Measurements from ENCODE around the gene GPR171.

Gene GPR171

DNA sequence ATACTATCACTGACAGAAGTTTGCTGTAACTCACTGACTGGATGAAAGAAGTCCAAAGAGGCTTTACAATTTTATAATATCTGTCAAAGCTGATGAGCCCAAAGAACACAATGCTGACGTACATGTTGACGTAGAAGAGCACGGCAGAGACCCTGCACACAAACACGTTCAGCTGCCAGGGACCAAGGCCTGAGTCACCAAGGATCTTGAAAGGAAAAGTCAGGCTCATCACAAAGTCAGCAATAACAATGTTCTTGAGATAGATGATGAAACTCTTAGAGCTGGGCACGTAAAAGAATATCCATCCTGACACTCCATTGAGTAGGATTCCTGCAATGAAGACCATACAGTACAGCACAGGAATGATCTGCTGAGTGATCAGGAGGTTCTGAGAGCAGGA lies 10.9 kb upstream of the GPR171 start:
- no peak for DNase-seq (ENCODE audit: low read depth, low spot score)

DNA sequence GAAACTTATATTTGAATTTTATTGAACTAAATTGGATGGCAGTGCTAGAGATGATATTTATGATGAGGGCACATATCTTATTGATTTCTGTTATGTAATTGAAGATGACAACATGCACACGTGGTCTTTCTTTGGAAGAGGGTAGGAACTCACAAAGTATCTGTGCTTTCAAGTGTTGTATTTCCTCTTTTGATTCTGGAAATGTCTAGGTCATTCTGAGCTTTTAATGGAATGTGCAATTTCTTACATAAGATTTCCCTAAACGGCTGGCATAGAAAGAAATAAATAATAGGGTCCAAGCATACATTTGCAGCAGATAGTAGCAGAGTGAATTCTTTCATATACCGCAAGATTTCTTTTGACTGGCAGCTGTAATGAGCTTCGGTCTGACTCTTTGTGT lies 10.1 kb upstream of the GPR171 start:
- DNase-seq (ENCODE audit: low read depth, low spot score): no peak

DNA sequence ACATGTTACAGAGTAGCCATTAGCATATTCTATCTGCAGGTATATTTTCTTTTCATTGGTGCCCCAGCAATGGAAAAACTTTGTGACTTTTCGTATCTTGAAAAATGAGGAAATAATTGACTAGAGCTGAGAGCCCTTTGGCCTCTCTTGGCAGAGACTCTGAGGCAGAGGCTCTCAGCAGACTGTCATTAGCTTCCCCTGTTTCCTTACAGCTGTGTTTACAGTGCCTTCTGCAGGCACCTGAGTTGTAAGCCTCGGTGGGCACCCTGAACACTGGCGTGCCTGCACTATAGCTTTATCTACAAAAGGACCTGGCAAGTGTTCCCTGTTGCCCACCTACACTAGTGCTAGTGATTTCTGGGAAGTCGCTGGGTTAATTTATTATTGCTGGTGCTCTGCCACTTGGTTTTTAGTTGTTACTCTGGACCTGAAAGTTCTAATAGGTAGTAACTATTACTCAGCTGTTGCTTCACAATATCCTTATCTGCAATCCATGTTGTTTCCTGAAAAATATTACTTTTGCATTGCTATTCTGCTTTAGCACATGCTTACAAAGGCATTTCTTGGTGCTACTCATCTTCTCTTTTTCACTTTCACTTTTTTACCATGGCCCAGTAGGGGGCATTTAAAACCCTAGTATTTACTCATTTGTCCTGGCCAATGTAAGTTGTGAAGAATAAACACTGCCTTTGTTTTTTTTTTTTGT lies 7.8 kb upstream of the GPR171 start:
- no peak for DNase-seq (ENCODE audit: low read depth, low spot score)

DNA sequence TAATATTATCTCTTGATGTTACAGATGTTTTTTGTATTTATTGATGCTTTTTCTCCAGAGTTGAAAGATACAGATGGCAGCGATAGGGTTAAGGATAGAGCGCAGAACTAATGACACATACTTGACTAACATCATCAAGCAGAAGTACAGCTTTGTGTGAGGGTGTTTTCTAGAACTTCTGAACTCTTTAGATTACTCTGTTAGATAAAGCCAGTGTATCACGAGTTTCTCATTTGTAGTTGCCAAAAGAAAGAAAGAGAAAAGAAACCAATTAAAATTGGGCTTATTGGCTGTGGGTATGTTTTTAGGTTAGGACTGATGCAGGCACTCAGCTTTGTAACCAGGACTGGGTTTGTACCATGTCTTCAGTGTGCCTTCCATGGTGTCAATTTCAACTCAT lies 6.6 kb upstream of the GPR171 start:
- no peak for DNase-seq (ENCODE audit: low read depth, low spot score)

DNA sequence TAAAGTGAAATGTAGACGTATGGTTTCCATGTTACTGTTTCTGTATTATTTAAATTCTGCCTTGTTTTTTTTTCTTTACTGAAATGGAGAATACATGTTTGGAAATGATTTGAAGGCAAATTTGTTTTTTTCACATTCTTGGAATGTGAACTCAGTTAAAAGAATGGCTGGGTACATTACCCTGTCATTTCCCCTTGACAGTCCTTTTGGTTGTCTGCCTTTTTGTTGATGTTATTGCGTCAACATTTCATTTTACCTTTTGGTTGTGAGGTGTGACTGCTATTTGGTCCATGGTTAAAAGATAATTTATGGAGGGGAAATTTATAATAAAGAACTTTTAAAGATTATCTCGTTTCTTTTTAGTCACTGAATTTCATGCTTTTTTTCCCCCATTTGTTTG lies 3.2 kb upstream of the GPR171 start:
- no peak for DNase-seq (ENCODE audit: low read depth, low spot score)

DNA sequence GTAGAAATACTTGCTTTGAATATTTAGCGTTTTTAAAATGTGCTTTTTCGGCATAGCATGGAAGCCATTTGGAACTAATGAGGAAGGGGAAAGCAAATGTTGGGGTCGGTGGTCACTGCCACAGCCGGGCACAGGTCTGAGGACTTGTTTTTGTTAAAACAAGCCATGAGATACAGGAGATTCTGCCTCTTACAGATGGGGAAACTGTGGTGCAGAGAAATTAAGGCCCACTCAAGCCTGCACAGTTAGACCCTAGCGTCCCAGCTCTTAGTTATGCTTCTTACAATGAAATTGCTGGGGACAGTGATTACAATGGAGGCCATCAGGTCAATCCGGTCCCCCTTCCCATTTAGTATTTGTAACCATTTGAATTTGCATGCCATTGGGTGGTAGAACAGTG lies 2.5 kb upstream of the GPR171 start:
- DNase-seq (ENCODE audit: low read depth, low spot score): no peak

DNA sequence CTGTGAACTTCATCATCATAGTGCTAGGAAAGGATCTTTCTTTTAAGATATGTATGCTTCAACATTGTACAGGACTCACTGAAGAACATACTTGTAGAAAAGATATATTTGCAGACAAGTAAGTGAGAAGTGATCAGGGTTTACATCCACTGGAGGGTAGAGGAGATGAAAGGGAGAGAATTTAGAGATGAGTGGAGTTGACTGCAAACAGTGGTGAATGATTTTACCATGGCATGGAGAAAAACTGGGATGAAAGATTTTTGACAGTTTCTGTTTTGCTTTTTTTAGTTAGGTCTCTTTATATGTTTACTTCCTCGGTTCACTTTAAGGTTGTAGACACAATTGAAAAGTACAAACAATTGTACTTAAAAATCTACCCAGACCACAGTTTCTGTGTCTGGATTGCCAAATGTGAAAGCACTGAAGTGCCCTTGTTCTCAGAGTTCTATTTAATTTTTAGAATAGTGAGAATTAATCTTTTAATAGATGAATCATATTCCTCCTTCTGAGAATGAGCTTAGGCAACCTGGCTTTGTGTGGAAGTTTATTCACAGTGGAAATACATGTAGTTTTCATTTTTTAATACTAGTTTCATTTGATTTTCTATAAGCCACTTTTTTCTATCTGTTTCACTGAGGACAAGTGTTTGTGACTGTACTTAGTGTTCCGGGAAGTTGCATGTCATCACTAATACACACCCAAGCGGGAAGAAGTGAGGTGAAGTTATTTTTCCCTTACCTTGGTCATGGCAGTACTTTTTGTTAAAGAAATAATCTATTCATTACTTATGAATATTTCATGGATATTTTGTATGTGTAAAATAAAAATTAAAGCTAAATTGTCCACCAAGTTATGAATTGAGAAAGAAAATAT lies 1.8 kb upstream of the GPR171 start:
- no peak for DNase-seq (ENCODE audit: low read depth, low spot score)

DNA sequence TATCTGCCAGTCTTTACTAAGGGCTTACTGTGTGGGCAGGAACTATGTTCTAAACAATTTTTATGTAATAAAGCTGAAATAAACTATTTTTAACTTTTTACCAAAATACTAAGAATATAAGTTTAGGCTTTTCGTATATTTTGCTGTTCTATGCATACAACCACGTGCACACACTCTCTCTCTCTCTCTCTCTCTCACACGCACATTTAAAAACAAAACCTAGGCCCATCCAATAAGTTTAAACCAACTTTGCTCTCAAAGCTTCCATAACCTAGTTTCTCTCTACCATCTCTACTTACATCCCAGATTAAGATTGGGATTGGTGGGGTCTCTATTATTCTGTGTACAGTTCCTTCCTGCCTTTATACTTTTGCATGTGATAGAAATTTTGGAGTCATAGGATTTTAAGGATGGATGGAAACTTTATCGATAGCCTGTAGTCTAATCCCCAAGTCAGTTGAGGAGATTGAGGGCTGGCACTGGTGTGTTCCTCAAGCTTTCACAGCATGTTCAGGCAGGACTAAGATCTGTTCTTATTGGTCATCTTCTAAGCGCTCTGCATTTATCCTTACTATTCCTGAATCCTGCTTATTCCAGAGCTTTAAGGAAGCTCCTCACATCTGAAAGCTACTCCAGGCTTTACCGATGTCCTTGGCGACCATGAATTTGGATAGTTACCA lies 1.8 kb downstream of the GPR171 start:
- DNase-seq (ENCODE audit: low read depth, low spot score): no peak

DNA sequence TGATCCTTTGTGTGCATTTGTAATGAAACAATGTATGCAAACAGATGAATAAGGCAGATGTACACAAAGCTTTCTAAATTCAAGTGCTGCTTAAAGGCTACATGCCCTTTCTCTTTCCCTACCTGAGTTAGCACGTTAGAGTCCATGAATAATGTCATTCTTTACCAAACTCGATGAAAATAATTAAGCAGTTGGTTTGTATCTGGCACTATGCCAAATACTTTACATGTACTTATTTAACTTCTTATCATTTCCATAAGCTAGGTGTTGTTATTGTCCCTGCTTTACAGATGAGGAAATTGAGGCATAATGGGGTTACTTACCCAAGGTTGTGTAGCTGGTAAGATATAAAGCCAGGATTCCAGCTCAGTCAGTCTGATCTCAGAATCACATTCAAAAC lies 2.4 kb downstream of the GPR171 start:
- DNase-seq (ENCODE audit: low read depth, low spot score): no peak

DNA sequence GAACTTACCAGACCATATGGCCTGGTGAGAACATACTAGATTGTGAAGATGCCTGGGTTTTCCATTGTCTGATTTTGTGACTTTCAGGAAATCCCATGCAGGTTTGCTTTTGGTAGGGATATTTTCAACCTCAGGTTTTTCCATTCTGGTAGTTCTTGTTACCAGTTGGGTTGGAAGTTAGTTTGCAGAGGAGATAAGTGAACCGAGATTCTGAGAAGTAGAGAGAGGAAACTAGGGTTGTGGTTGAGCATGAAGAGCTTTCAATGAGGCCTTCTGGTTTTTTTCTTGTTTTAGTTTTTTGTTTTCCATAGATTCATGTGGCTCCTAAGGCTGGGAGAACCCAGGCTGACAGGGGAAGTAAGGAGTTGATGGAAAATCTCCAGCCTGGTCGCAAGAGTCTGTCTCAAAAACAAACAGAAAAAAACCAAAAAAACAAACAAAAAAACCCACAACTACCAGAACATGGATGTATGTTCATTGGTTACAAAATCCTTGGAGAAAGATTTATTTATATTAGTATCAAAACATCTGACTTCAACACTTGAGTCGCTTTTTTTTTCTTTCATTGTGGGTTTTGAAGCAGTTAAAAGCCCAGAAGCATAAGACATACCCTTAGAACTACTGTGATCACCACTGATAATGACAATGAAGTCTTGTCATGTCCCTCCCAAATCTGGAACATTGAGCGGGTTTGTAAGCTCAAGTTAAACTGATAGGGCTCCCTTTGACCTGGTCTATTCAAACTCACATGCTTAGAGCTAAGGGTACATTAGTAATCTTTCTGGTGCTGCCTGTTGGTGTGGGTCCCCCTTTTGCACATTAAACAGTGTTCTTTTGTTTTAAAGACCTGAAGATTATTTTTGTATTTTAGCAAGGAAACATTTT lies 3.2 kb downstream of the GPR171 start:
- DNase-seq (ENCODE audit: low read depth, low spot score): no peak

DNA sequence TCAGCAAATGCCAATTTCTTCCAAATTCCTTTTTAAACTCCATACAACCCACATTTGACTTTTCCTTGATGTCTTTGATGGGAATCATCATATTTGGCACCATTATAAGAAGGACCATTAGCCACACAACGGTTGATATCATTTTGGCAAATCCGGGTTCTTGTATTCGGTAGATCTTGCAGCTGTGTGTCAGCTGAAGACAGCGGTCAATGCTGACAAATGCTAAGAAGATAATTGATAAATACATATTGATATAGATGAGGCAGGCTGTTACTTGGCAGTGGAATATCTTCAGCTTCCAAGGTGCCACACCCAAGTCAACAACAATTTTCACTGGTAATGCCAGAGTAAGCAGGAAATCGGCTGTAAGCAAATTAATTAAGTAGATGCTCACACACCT lies 4.2 kb downstream of the GPR171 start:
- DNase-seq (ENCODE audit: low read depth, low spot score): no peak

DNA sequence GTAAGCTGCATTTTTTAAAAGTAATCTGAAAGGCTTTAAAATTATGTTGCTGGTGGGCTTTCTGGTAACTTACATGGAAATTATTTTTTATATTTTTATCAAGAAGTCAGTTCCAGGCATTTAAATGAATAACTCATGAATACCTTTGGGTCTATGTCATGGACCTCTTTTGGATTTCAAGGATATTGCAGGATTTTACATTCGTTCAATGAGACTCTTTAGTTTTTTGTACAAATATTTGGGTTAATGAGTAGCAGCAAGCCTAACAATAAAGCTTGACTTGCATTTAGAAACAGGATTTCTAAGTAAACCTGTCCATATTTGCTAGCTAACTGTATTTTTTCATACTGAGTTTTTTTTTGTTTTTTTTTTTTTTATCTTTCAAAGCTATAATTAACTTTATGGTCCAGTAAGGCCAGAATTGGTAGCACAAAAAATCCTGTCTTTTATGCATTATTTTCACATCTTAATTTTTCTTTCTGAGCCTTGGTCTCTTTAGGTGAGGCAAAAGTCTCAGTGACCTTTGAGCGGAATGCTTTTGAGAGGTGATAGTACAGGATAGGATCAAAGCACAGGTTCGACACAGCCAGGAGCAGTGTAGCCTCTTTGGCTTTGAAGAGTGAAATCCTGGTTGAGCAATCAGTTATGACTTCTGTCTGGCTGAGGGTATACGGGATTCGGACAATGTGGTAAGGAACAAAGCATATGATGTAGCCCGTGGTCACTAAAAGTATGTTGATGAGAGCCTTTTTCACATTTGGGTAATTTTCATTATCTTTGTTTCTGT lies 4.8 kb downstream of the GPR171 start:
- DNase-seq (ENCODE audit: low read depth, low spot score): no peak

DNA sequence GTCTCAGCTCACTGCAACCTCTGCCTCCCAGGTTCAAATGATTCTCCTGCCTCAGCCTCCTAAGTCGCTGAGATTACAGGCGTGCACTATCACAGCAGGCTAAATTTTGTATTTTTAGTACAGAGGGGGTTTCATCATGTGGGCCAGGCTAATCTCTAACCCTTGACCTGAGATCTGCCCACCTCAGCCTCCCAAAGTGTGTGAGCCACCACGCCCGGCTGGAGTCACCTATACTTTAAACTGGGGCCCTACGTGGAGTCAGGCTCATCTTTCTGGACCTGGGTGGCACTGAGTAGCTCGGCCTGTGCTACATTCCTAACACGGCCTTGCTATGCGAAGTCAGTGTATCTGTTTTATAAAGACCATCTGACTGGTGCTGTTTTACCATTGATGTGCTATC lies 5.8 kb downstream of the GPR171 start:
- DNase-seq (ENCODE audit: low read depth, low spot score): no peak

DNA sequence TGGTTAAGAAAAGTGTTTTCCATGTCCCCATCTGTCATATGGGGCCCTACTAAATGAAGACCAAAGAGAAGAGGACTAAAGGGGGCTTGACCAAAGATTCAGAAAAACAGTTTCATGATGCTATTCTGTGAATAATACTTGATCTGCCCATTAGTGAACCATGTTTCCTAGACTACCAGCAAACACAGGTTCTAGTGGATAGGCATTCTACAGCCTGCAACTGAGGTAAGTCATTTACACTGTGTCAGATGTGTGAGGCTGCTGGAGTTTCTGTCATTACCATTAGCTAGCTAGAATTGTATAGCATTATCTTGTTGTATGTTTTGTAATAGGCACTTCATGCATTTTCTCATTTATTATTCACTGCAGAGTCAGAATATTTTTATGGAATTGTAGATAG lies 6.6 kb downstream of the GPR171 start:
- DNase-seq (ENCODE audit: low read depth, low spot score): no peak

DNA sequence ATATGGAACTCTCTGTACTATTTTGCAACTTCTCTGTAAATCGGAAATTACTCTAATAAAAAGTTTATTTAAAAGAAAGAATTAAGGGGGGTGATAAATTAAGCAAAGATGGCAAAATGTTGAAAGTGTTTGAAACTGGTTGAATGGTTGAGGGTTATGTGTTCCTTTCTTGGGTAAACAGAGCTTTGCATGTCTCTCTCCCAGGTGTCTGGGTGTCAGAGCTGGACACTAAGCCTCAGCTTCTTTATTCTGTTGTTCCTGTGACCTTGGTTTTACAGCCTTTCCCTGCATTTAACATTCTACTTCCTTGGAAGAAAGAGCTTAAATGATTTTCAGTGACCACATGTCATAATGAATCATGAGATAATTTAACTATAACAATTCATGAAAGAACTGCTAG lies 7.2 kb downstream of the GPR171 start:
- no peak for DNase-seq (ENCODE audit: low read depth, low spot score)

DNA sequence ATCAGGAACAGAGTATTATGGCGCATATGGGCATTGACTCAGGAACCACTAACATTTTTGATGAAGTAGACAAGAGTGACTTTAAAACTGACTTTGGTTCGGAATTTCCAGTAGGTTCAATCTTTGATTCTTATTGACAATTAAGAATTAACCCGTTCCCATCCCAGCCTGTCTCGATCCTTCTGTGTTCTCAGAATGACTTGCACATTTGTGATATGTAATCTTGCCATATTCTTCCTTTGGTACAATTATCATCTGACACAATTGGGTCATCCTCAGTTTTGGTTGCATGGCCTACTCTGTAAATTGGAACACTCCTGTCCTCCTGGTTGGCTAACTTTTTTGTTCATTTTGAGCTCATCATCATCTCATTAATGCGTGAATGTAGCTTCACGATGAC lies 10.5 kb downstream of the GPR171 start:
- no peak for DNase-seq (ENCODE audit: low read depth, low spot score)

DNA sequence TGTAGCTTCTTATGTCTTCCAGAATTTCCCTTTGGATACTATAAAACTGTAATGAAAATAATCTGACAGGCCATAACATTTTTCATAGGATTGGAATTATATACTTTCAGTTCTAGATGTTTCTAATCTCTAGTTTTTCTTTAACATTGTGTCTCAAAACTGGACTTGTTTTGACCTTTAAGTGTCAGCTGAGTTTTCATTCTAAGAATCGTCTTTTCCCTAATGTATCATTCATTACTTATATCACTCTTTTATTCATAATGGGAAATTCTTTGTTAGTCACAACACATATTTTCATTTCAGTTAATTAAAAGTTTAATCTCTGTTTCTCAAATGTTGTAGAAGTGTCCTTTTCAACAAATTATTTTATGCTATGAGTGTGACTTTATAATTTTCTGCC lies 11.9 kb downstream of the GPR171 start:
- DNase-seq (ENCODE audit: low read depth, low spot score): no peak

DNA sequence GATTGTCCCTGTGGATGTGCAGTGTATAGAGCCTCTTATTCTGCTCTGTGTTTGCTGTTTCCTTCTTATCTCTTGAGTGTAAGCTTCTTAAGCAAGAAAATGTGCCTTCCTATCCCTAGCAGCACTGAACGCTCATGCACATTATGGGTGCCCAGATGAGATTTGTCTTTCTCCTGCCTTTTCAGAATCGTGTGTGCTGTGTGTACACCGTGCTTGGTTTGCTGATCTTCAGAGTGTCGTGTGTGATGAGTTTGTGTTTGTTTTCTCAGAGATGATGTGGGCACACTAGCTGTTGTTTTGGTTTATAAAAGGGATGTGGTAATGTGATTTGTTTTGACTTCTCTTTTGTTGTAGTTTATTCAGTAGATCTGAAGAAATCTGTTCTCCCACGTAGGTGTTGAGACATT lies 19.7 kb downstream of the GPR171 start:
- DNase-seq (ENCODE audit: low read depth, low spot score): no peak

DNA sequence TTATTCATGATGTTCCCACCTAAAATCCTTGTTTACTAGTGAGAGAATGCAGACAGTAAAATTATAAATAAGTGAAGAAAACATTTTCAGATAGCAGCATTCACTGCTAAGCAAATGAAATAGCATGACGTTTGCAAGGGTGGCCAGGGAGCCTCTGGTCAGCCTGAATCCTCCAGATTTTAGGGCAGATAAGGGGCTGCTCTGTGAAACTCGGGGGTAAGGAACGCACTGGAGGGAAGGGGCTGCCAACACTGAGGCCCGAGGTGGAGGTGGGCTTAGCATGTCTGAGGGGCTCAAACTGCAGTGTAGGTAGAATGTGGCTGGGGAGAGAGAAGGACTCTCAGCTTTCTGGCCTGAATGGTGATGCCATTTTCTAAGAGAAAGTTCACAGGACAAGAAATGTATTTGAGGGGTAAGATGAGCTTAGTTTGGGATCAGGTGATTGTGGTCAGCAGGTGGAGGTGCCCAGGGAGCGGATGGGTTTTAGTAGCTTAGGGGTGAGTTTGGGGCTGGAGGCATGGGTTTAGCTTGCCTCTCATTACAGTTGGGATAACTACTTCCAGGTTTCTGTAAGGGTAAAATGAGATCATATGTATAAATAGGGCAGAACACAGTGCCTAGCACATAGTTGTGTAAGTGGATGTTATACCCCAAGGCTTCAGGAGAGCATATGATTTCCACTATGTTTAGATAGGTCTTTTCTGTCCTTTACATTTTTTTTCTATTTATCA lies 20.5 kb downstream of the GPR171 start:
- no peak for DNase-seq (ENCODE audit: low read depth, low spot score)

DNA sequence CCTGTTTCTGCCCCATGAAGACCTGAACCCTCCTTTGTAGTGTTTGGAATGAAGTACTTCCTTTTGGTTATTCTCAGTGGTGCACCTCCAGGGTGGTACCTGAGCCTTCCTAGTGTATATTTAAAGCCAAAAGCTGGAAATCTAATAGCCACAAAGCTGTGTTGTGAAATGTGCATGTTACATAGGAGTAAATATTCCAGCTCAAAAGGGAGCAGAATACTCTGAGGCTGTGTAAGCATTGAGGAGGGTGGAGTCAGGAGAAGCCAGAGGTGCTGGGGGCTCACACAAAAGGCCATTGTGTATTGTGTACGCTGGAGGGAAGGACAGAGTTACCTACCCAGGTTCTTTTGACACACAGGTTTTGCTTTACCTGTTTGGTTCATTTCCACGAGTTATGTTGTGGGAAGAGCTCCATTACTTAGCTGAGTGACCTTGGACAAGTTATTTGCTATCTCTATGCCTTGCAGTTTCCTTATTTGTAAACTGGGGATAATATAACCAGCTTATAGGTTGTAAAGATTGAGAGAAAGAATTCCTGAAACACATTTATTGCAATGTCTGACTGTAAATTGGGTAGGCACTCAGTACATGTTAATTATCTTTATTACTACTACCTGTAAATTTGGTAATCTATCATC lies 24.7 kb downstream of the GPR171 start:
- DNase-seq (ENCODE audit: low read depth, low spot score): no peak

Data from activated naive CD8-positive, alpha-beta T cell treated with anti-CD3 and anti-CD28 coated beads, Interleukin-2, amount 50 U/mL, for 16 hours (primary cell).